ENCODE measurements around the gene EIF2S2.

Gene EIF2S2

GRCh38 chr20:34068001-34068400 is 44.0 kb downstream of the EIF2S2 start:
- DNase-seq (ENCODE audit: low spot score): no peak
- in situ Hi-C loops (cut with MboI; ENCODE audit: low pct_unique_long_range_greater_than_20kb, low sequenced_read_pairs, unreplicated experiment): no loop called here
- TF ChIP-seq CTCF (IDR thresholded peaks at IDR 0.05; ENCODE audit: extremely low read depth, insufficient read depth, missing control alignments): no peak

- TF ChIP-seq CTCF (IDR thresholded peaks at IDR 0.05; ENCODE audit: extremely low read depth, insufficient read depth, missing control alignments): no peak
- in situ Hi-C loops (cut with MboI; ENCODE audit: low pct_unique_long_range_greater_than_20kb, low sequenced_read_pairs, unreplicated experiment): no loop called here
- no peak for DNase-seq (ENCODE audit: low spot score)
Measured at GRCh38 chr20:34066476-34067090, 45.5 kb downstream of the EIF2S2 start.

- no peak for DNase-seq (ENCODE audit: low spot score)
- TF ChIP-seq CTCF (IDR thresholded peaks at IDR 0.05; ENCODE audit: extremely low read depth, insufficient read depth, missing control alignments): no peak
- in situ Hi-C loops (cut with MboI; ENCODE audit: low pct_unique_long_range_greater_than_20kb, low sequenced_read_pairs, unreplicated experiment): no loop called here
Measured at GRCh38 chr20:34065260-34065659, 46.8 kb downstream of the EIF2S2 start.

- in situ Hi-C loops (cut with MboI; ENCODE audit: low pct_unique_long_range_greater_than_20kb, low sequenced_read_pairs, unreplicated experiment): no loop called here
- TF ChIP-seq CTCF (IDR thresholded peaks at IDR 0.05; ENCODE audit: extremely low read depth, insufficient read depth, missing control alignments): no peak
- DNase-seq (ENCODE audit: low spot score): no peak
Measured at GRCh38 chr20:34064286-34064685, 47.8 kb downstream of the EIF2S2 start.

- in situ Hi-C loops (cut with MboI; ENCODE audit: low pct_unique_long_range_greater_than_20kb, low sequenced_read_pairs, unreplicated experiment): no loop called here
- DNase-seq (ENCODE audit: low spot score): no peak
- TF ChIP-seq CTCF (IDR thresholded peaks at IDR 0.05; ENCODE audit: extremely low read depth, insufficient read depth, missing control alignments): no peak
Measured at GRCh38 chr20:34062570-34063482, 49.2 kb downstream of the EIF2S2 start.

- in situ Hi-C loops (cut with MboI; ENCODE audit: low pct_unique_long_range_greater_than_20kb, low sequenced_read_pairs, unreplicated experiment): no loop called here
- no peak for DNase-seq (ENCODE audit: low spot score)
- no peak for TF ChIP-seq CTCF (IDR thresholded peaks at IDR 0.05; ENCODE audit: extremely low read depth, insufficient read depth, missing control alignments)
Measured at GRCh38 chr20:34061695-34062094, 50.3 kb downstream of the EIF2S2 start.
